Activated T-cell treated with anti-CD3 and anti-CD28 coated beads, Interleukin-2, amount 50 U/mL, for 1 hour (primary cell): Measurements from ENCODE around the gene CLCNKA.
"Not testable (repeated sequence)": the region's sequence is repeated elsewhere in the genome, so short reads cannot be mapped to it uniquely, and the experiment has no call there.

Source experiments
- DNase-seq: peaks from one replicate; pipeline ENCODE4 v3.0.0-alpha.2; 2020

CLCNKA gene

DNA sequence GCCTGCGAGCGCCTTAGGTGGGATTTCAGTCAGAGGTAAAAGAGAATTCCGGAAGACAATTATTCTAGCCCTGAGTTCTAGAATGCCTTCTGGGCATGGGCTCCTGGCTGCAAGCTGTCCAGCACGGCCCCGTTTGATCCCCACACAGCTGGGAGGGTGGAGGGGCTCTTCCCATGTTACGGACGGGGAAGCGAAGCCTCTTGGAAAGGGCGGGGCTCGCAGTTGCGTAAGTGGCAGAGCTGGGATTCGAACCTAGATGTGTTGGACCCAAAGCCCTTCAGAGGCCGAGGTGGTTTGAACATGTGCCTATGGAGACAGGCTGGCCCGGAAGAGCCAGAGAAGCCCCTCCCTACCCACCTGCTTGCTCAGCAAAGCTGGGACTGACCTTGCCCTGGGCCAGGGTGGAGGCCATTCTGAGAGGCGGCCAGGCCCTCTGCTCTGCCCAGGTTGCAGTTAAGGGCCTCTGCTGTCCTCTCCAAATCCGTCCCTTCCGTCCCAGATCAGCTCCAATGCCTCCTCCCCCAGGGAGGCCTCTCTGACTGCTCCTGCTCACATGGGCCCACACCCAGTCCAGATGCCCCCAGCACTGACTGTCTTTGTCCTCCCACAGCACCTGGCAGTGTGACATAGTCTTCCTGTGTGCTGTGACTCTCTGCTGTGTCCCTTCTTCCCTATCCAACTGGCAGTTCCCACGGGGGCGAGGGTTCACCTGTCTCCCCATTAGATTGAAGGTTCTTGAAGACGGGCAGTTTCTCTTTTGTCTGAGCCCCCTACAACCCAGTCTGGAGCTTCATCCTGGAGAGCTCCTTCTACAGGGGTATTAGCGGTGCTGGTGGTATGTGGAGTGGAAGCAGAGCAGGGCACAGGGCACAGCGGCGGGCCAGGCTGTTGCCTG, 2.8 kb upstream of the CLCNKA start:
- DNase-seq, result no peak

DNA sequence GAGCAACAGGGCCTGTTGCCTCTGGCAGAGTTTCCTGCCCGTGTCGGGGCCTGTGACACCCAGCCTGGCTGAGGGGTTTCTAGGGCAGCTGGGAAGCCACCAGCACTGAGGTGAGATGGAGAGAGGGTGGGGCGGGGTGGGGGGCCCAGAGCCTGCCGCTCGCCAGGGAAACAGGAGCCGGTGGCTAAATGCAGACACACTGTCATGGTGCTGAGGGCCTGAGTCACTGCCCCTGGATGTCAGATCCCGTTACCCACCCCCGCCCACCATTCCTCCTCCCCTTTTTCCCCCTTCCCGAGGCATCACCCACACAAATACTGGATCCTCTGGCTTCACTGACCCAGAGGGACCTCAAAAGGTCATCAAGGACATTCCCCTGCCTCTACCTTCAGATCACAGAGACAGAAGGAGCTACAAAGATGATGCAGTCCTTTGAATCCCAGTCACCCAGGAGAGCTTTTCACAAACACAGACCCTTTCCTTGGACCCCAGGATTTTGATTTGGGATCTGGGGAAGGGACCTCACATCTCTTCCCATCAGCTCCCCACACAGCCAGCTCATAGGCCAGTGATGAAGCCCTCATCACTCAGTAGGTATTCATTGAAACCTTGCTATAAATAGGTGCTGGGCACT, 2.1 kb upstream of the CLCNKA start:
- no peak for DNase-seq

DNA sequence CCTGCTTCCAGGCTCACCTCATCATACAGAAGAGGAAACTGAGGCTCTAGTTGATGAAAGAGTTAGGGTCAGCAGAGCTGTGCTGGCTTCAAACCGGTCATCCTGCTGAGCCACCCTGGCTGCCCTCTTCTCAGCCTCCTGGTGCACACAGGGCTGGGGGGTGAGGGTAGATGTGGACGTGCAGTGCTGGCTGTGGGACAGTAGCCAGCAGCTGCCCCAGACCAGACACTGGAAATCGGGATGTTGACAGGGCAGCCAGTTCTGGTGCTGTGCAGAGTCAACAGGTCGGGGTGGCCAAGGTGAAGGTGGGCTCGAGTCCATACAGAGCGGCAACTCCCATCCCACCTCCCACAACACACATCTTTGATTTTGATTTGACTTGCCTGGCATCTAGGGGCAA, 1.5 kb upstream of the CLCNKA start:
- DNase-seq, result no peak

DNA sequence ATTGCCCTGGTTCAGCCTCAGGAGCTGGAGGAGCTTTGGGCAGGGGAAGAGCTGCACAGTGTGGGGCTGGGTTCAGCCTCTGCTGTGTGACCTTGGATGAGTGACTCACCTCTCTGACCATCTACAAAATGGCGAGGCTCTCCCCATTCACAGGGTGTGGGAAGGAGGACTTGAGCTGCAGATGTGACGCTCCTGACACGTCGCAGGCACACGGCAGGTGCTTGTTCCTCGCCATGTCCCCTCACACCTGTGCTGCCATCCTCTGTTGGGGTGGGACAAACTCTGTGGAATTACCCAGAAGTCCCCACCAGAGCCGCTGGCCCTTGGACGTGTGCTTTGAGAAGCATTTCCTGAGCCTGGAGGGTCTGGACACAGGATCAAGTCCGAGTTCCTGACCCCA, 958 bp upstream of the CLCNKA start:
- DNase-seq, result not testable (repeated sequence)

DNA sequence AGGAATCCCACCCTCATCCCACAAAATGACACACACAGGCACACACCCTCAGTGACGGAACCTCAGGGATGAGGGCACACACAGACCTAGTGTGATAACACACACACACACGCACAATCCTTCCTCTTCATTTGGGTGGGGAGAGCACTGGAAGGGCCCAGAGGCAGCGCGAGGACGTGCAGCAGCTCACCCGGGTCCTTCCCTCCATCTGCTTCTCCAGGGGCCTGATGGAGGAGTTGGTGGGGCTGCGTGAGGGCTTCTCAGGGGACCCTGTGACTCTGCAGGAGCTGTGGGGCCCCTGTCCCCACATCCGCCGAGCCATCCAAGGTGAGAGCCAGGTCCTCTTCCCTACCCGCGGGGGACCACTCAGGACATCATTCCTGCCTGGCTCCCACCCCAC, 557 bp downstream of the CLCNKA start:
- DNase-seq, result no peak

DNA sequence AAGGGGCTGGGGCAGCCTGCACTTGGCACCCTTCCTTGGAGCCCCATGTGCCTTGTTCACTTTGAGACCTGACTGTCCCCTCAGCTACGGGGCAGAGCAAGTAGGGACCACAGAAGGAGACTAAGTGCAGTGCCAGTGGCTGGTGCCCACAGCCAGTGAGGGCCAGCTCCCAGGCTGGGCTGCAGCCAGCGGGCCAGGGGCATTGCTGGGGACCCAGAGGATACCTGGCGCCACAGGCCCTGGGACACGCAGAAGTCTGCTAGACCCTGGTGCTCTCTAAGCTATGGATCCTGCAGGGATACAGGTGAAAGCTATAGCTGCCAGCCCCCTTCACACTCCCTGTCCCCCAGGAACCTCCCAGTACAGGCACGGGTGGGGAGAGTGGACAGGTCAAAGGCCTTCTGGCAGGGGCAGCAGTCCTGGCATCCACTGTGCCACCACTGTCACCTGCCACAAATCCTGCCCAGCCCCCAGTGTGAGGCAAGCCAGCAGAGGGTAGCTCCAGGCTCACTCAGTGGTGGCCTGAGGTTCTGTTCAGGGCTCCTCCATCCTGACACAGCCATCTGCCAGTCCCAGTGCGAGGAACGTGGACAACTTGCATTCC, 1.3 kb downstream of the CLCNKA start:
- no peak for DNase-seq

DNA sequence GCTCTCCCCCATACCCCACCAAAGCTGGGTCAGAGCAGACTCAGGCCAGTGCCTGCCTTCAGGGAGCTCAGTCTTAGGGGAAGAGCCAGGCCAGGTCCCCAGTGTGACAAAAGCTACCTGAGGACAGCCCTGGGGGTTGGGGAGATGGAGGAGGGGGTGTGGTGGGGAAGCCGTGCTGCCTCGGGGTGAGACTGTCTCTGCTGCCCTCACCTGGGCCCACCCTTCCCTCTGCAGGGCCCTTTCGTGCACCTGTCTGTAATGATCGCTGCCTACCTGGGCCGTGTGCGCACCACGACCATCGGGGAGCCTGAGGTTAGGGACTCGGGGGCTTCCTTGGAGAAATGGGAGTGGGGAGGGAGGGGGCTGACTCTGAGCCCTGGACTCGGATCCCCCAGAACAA, 4.5 kb downstream of the CLCNKA start:
- not testable (repeated sequence) for DNase-seq

DNA sequence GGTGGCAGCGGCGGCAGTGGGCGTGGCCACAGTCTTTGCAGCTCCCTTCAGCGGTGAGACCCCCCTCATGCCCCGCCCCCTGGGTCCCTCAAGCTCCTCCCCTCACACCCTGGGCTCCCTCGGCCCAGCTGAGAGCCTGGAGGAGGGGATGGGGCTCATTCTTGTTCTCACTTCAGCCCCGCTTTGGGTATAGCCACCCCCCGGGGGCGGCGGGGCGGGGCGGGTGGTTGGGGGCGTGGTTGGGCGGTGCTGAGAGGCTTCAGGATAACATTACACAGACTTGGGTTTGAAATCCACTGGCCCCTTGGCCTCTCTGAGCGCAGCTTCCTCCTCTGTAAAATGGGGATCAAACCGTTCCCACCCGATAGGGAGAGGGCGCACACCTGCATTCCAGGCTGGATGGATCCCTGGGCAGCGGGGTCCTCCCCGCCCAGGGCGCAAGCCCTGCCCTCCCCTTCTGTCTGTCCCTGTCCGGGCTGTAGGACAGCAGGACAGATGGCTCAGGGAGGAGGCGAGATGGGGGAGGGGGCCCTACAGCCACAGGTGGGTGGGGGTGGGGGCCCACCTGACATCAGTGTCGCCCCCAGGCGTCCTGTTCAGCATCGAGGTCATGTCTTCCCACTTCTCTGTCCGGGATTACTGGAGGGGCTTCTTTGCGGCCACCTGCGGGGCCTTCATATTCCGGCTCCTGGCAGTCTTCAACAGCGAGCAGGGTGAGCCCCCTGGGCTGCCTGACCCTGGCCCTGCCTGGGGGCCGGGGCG, 5.1 kb downstream of the CLCNKA start:
- DNase-seq, result peak; percentile 62

DNA sequence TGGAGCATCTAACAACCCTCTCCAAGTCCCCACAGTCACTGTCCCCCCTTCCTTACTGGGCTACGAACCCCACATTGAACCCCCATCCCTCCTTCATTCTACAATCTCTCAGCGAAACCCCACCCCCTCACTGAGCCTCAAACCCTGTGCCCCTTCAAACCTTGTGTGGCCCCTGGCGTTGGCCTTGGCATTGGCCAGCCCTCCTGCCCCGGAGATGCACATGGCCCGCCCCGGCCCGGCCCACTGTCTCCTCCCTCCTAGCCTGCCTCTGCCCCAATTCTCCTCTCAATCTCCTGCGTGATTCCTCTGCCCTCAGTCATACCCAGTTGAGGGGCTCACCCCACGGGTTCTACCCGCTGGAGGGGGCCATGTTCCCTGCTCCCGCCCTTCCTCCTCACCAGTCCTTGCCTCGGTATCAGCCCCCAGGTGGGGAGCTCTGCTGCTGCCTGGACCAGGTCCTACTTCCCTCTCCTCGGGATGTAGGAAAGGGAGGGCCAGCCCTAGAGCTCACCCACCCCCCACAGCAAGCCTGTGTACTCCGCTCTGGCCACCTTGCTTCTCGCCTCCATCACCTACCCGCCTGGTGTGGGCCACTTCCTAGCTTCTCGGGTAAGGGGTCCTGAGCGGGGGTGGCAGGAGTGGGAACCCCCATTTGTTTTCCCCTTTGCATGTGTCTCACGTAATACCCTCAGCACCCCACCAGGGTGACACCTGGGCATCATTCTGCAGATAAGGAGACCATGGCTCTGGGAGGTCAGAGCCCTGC, 6.6 kb downstream of the CLCNKA start:
- DNase-seq, result no peak

DNA sequence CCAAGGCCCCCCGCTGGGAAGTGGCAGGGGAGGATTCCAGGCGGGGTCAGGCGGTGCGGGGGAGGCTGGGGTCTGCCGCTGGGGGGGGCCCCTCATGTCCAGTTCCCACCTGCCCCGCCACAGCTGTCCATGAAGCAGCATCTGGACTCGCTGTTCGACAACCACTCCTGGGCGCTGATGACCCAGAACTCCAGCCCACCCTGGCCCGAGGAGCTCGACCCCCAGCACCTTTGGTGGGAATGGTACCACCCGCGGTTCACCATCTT, 7.1 kb downstream of the CLCNKA start:
- DNase-seq, result not testable (repeated sequence)

DNA sequence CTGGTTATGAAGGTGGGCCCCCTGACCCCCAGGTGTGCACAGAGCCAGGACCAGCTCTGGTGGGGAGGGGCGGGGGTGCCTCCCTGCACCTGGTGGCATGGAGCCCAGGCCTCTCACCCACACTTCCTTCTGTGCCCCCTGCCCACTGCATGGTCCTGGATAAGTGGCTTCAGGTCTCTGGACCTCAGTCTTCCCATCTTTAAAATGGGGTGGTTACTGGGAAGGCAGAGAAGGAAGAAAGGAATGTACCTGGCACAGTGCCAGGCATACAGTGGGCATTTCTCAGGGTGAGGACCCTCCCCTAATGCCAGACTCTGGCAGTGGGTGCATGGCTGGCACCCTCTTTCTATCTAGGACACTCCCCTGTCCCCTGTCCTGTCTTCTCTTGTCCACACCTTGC, 7.5 kb downstream of the CLCNKA start:
- no peak for DNase-seq

DNA sequence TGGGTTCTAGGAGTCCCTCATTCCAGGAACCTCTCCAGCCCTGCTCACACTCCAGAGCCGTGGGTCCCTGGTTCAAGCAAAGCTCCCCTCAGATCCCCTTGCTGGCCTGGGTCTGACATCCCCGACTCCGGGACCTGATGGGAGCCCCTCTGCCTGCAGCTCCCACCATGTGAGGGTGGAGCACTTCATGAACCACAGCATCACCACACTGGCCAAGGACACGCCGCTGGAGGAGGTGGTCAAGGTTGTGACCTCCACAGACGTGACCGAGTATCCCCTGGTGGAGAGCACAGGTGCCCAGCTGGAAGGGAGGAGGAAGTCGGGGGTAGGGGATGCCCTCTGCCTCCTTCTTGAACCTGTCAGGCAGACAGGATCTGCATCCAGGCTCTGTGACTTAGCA, 9.7 kb downstream of the CLCNKA start:
- DNase-seq, result no peak

DNA sequence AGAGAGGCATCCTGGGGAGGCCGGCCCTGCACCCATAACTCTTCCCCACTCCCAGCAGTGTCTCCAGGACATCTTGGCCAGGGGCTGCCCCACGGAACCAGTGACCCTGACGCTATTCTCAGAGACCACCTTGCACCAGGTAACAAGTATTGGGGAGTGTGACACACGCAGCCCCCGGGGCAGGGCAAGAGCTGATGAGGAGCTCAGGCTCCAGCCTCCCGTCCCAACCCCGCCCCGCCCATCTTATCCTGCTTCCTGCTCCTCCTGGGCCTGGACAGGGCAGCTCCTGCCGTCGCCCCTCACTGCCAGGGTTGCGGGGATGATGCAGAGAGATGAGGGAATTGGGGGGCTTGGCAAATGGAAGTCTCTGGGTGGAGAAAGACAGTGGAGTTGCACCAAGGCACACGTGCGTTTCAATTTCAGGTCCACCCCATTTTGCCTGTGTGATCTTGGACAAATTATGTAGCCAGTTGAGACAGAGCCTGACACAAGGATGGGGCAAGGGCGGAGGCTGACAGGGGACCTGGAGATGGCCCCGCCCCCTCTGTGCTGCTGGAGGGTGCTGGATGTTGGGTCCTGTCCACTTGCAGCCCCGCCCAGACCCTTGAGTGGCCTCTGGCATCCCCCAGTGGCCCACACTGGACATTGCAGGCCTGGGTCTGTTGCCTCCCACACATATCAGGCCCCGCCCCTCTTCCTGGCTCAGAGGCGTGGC, 10.7 kb downstream of the CLCNKA start:
- peak; percentile 47 for DNase-seq

DNA sequence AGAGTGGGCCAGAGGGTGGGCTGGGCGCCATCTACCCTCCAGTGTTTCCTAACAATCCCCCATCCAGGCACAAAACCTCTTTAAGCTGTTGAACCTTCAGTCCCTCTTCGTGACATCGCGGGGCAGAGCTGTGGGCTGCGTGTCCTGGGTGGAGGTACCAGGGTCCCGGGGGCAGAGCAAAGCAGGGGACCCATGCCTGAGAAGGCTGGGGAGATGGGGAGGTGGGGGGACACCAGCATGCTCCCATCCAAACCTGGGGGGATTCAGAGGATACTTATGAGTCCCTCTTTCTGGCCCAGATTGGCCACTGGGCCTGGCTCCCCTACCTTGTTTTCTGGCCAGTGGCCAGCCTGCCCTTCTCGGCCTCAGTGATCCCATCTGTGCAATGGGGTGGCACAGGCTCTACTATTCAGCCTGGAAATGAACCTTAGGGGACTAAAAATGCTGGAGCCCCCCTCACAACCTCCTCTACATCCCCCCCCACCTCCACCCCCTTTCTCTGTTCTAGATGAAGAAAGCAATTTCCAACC, 11.3 kb downstream of the CLCNKA start:
- not testable (repeated sequence) for DNase-seq

DNA sequence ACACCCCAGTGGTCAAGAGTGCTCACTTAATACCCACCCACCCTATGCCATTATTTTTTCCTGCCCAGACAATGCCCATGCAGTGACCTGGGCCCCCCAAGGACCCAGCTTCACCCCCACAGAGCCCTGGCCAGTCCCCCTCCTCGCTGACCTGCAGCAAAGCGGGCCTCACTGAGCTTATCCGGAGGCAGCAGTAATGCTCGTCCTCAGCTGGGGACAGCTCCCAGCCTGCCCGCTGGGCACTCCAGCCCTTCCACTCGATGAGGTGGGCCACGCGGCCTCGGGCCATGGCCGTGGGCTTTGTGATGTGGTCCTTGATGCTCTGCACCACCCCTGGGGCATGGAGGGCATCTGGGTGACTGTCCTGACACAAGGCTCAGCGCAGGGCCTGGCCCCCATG, 14.6 kb downstream of the CLCNKA start:
- not testable (repeated sequence) for DNase-seq

DNA sequence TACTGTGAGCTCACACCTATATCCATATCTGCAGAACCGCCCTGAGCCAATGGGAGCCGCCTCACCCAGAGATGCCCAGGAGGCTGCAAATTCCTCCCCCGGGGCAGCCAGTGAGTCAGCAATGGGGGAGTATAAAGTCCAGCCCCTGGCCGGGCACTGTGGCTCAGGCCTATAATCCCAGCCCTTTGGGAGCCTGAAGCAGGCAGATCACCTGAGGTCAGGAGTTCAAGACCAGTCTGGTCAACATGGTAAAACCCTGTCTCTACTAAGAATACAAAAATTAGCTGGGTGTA, 16.7 kb downstream of the CLCNKA start:
- no peak for DNase-seq

DNA sequence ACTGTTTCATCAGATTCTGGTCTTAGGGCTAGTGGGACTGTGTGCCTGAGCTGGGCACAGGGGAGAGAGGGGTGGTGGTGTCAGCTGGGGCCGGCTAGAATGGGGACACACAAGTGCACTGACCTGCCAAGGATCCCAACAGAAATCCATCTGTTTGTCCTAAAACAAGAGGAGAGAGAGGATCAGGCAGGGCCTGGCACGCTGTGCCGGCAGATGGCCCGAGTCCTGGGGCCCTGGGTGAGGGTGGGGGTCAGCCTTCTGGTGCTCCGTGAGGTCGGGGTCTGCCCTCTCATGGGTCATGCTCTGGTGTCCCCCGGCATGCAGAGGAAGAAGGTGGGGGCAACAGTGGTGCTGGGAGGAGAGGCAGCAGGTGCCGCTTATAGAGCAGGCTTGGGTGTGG, 18.0 kb downstream of the CLCNKA start:
- DNase-seq, result not testable (repeated sequence)

DNA sequence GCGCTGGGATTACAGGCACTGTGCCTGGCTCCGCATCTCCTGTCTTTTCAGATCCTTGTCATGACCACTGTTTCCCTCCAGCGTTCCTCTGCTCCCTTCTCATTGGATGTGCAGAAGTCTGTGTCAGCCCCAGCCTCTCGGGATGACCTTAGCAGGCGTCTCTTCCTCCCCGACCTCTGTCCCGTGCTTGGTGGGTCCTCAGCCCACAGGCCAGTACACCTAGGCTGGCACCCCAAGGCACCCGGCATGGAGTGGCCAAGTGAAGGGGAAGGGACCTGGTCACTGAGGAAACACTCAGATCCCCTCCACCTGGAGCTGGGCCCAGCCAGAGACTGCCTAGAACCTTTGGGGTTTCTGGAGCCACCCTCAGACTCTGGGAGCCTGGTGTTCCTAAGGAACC, 19.4 kb downstream of the CLCNKA start:
- no peak for DNase-seq

DNA sequence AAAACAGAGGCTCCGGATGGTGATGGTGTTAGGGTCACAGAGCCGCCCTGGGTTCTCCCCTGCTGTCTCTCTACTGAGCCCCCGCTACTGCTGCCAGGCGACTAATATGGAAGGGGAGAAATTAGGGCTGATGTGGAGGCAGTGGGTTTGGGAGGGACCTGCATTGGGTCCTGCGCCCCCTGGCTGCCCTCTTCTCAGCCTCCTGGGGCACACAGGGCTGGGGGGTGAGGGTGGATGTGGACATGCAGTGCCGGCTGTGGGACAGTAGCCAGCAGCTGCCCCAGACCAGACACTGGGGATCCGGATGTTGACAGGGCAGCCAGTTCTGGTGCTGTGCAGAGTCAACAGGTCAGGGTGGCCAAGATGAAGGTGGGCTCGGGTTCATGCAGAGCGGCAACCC, 20.3 kb downstream of the CLCNKA start:
- no peak for DNase-seq

DNA sequence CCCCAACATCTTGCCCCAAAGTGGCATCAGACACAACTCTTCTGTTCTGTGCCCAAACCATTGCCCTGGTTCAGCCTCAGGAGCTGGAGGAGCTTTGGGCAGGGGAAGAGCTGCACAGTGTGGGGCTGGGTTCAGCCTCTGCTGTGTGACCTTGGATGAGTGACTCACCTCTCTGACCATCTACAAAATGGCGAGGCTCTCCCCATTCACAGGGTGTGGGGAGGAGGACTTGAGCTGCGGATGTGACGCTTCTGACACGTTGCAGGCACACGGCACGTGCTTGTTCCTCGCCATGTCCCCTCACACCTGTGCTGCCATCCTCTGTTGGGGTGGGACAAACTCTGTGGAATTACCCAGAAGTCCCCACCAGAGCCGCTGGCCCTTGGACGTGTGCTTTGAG, 20.8 kb downstream of the CLCNKA start:
- not testable (repeated sequence) for DNase-seq

DNA sequence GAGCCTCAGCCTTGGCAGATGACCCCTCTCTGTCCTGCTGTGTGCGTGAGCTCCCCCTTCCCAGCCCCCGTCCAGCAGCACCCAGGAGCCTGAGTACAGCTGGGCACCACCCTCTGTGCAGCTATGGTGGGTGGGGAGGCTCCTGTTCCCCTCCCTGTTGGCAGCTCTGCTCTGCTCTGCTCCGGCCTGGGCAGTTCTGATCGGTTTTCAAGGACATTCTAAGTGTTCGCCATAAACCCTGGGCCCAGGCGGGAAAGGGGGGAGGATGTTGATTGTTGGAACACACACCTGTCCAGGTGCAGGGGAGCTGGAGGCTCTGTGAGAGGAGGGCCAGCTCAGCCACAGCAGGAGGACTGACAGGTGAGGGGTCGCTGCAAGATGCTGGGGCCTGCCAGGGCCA, 21.7 kb downstream of the CLCNKA start, which contains the start of gene CLCNKB:
CLCNKB (plus strand) TSS at position 262 of the 400 bp plus-strand sequence. CDS start 711 bp downstream, outside the sequence.
- DNase-seq, result no peak

DNA sequence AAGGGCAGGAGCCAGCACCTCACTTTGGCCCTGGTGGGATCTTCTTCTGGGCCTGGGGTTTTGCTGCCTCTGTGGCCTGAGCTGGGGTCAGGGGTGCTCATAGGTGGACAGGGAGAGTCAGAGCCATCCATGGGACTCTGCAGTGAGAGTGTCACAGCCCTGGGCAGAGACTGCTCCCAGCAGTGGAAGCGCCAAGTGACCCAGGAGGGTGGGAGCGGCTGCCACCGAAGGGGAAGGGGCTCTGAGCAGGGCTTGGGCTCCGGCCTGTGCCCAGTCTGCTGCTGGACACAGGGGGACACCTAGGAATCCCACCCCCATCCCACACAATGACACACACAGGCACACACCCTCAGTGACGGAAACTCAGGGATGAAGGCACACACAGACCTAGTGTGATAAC, 22.1 kb downstream of the CLCNKA start:
- no peak for DNase-seq
